ENCODE measurements around the gene VPS35L. TPM values are rescaled to one million over a fixed set of nuclear protein-coding genes. Genes with fewer than 3 reads are reported as not detected.

Gene VPS35L
- total and polyA plus RNA-seq, 2 experiments from 2014 or later, result 48.0 to 54.6 TPM

GRCh38 chr16:19691161-19691711 lies 135.7 kb downstream of the VPS35L start:
- Histone ChIP-seq H3K79me2 (replicated peaks; ENCODE audit: insufficient read depth) (no peaks in the 10 kb centered on the region), H3K27ac (ENCODE audit: low read depth) (no peak overlapping the region), H3K27me3 (ENCODE audit: insufficient read depth) (no peaks in the 10 kb centered on the region), H3K4me3 (no peak overlapping the region), H3K9me2 (ENCODE audit: insufficient read depth) (no peaks in the 10 kb centered on the region), H2AFZ (no peak overlapping the region), H3K4me2 (no peak overlapping the region), H3K4me1 (ENCODE audit: insufficient read depth) (no peaks in the 10 kb centered on the region), H3K36me3 (ENCODE audit: insufficient read depth) (no peaks in the 10 kb centered on the region), H4K20me1 (replicated peaks; ENCODE audit: insufficient read depth) (peaks cover 5% of the 10 kb centered on the region; the same call in 1 of the 2 replicates), H3F3A (replicated peaks; ENCODE audit: low read depth) (no peaks in the 10 kb centered on the region)
- ATAC-seq (no peak), DNase-seq (ENCODE audit: low spot score) (no peak)
- peaks cover 3% of the 10 kb centered on the region; the same call in 2 of the 3 replicates for H3K4me1 Mint-ChIP-seq
- peaks cover 5% of the 10 kb centered on the region for H3K27me3 Mint-ChIP-seq (ENCODE audit: insufficient read depth, low read depth, poor library complexity)
- no peak overlapping the region; the same call in 1 of the 2 replicates for H3K27ac Mint-ChIP-seq
- no peaks in the 10 kb centered on the region for H3K9me3 Mint-ChIP-seq
- no peak overlapping the region for H3K4me3 Mint-ChIP-seq
- peaks cover 48% of the 10 kb centered on the region for H3K36me3 Mint-ChIP-seq (ENCODE audit: low read depth)
- TF ChIP-seq ZNF462 (CRISPR knock-in tag; IDR thresholded peaks at IDR 0.05), result no peak
- TF ChIP-seq ZNF114 (CRISPR knock-in tag; IDR thresholded peaks at IDR 0.05), result no peak
- TF ChIP-seq EZH2 (IDR thresholded peaks at IDR 0.05; ENCODE audit: low read depth, unreplicated experiment), result no peak
- TF ChIP-seq, protein P1, sequence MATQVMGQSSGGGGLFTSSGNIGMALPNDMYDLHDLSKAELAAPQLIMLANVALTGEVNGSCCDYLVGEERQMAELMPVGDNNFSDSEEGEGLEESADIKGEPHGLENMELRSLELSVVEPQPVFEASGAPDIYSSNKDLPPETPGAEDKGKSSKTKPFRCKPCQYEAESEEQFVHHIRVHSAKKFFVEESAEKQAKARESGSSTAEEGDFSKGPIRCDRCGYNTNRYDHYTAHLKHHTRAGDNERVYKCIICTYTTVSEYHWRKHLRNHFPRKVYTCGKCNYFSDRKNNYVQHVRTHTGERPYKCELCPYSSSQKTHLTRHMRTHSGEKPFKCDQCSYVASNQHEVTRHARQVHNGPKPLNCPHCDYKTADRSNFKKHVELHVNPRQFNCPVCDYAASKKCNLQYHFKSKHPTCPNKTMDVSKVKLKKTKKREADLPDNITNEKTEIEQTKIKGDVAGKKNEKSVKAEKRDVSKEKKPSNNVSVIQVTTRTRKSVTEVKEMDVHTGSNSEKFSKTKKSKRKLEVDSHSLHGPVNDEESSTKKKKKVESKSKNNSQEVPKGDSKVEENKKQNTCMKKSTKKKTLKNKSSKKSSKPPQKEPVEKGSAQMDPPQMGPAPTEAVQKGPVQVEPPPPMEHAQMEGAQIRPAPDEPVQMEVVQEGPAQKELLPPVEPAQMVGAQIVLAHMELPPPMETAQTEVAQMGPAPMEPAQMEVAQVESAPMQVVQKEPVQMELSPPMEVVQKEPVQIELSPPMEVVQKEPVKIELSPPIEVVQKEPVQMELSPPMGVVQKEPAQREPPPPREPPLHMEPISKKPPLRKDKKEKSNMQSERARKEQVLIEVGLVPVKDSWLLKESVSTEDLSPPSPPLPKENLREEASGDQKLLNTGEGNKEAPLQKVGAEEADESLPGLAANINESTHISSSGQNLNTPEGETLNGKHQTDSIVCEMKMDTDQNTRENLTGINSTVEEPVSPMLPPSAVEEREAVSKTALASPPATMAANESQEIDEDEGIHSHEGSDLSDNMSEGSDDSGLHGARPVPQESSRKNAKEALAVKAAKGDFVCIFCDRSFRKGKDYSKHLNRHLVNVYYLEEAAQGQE (IDR thresholded peaks at IDR 0.05; ENCODE audit: unreplicated experiment), result no peak
- no peak for TF ChIP-seq ETS1 (IDR thresholded peaks at IDR 0.05)
- no peak for TF ChIP-seq POLR2AphosphoS5 (IDR thresholded peaks at IDR 0.05; ENCODE audit: low read depth)
- TF ChIP-seq CTCF (conservative IDR thresholded peaks at IDR 0.05; ENCODE audit: low read depth in 2 of 2), result no peak
- TF ChIP-seq EZH2phosphoT487 (IDR thresholded peaks at IDR 0.05; ENCODE audit: unreplicated experiment), result no peak
